HEK293 (cell line): Measurements from ENCODE around the gene RGL2.

Experiments
- CTCF ChIA-PET: fragments of 350-600 bp; formaldehyde crosslinking; extraction: SDS; loops from one replicate; lab custom pipeline; 2021; ENCODE audit warnings: antibody characterized with exemption; lab: Yijun Ruan, JAX
- POLR2A ChIA-PET: fragments of 300-600 bp; formaldehyde crosslinking; extraction: SDS; loops from one replicate; lab custom pipeline; 2020; ENCODE audit warnings: antibody characterized with exemption, inconsistent platforms; lab: Yijun Ruan, JAX
- H3K27ac ChIP-seq: fragments of 200-500 bp; sonication (Bioruptor generic); 2 replicates; pipeline ENCODE4 v1.5.1; 2014; ENCODE audit warnings: low read depth, low read length, control low read depth, inconsistent platforms; ENCODE audit errors: extremely low read depth
- H3K36me3 ChIP-seq, 2 experiments: fragments of 200-500 bp in 1 of 2; sonication (Bioruptor generic) in 1 of 2; 1 replicate in 1 of 2; 2 replicates in 1 of 2; pipeline ENCODE4 v1.5.1; 2014 to 2017; ENCODE audit warnings: inconsistent platforms in 2 of 2, low read length in 2 of 2; ENCODE audit not compliant: control insufficient read depth in 2 of 2, insufficient read depth in 1 of 2
- H3K4me1 ChIP-seq: fragments of 200-500 bp; sonication (Bioruptor generic); 2 replicates; pipeline ENCODE4 v1.5.1; 2014; ENCODE audit warnings: mild to moderate bottlenecking, low read length, inconsistent platforms; ENCODE audit not compliant: control insufficient read depth, insufficient read depth
- H3K4me3 ChIP-seq: 2 replicates; pipeline ENCODE4 v1.5.1; 2011; ENCODE audit warnings: low read depth, mild to moderate bottlenecking, control low read depth, low read length, moderate library complexity
- H3K9me3 ChIP-seq: fragments of 200-500 bp; sonication (Bioruptor generic); 2 replicates; pipeline ENCODE4 v1.5.1; 2014; ENCODE audit warnings: low read depth, low read length, inconsistent platforms; ENCODE audit not compliant: control insufficient read depth, insufficient read depth
- BCL11B ChIP-seq: fragments of 450-650 bp; formaldehyde crosslinking; IDR thresholded peaks from 2 replicates; pipeline ENCODE4 v1.5.1; 2016; ENCODE audit warnings: low read depth, missing biosample characterization, missing genetic modification characterization
- ELK4 ChIP-seq: IDR thresholded peaks from 2 replicates; pipeline ENCODE4 v1.6.1; 2011; ENCODE audit warnings: mild to moderate bottlenecking, low read depth, low read length, borderline replicate concordance
- HIC1 ChIP-seq: fragments of 450-650 bp; formaldehyde crosslinking; IDR thresholded peaks from 2 replicates; pipeline ENCODE4 v1.5.1; 2016; ENCODE audit warnings: missing biosample characterization, missing genetic modification characterization
- KLF1 ChIP-seq: fragments of 450-650 bp; formaldehyde crosslinking; IDR thresholded peaks from 2 replicates; pipeline ENCODE4 v1.5.1; 2016; ENCODE audit warnings: missing biosample characterization, missing genetic modification characterization
- PRDM10 ChIP-seq: fragments of 450-650 bp; formaldehyde crosslinking; IDR thresholded peaks from 2 replicates; pipeline ENCODE4 v1.5.1; 2016; ENCODE audit warnings: missing biosample characterization, missing genetic modification characterization
- RBAK ChIP-seq: fragments of 450-650 bp; formaldehyde crosslinking; IDR thresholded peaks from 2 replicates; pipeline ENCODE4 v1.5.1; 2016; ENCODE audit warnings: missing biosample characterization, missing genetic modification characterization
- SP3 ChIP-seq: fragments of 450-650 bp; formaldehyde crosslinking; IDR thresholded peaks from 2 replicates; pipeline ENCODE4 v1.5.1; 2016; ENCODE audit warnings: missing biosample characterization, missing genetic modification characterization
- SP7 ChIP-seq: fragments of 450-650 bp; formaldehyde crosslinking; IDR thresholded peaks from 2 replicates; pipeline ENCODE4 v1.5.1; 2016; ENCODE audit warnings: missing biosample characterization, missing genetic modification characterization
- ZFP37 ChIP-seq: fragments of 450-650 bp; formaldehyde crosslinking; IDR thresholded peaks from 2 replicates; pipeline ENCODE4 v1.5.1; 2016; ENCODE audit warnings: missing biosample characterization, missing genetic modification characterization
- ZNF114 ChIP-seq: fragments of 450-650 bp; formaldehyde crosslinking; IDR thresholded peaks from 2 replicates; pipeline ENCODE4 v1.5.0; 2017; ENCODE audit warnings: missing biosample characterization, missing genetic modification characterization
- ZNF184 ChIP-seq: fragments of 450-650 bp; IDR thresholded peaks from 2 replicates; pipeline ENCODE4 v1.5.1; 2018; ENCODE audit warnings: missing biosample characterization, mild to moderate bottlenecking, missing genetic modification characterization
- ZNF23 ChIP-seq: fragments of 450-650 bp; formaldehyde crosslinking; IDR thresholded peaks from 2 replicates; pipeline ENCODE4 v1.5.1; 2016; ENCODE audit warnings: missing biosample characterization, missing genetic modification characterization, borderline replicate concordance
- ZNF26 ChIP-seq: fragments of 450-650 bp; formaldehyde crosslinking; IDR thresholded peaks from 2 replicates; pipeline ENCODE4 v1.5.1; 2016; ENCODE audit warnings: missing biosample characterization, missing genetic modification characterization
- ZNF37A ChIP-seq: fragments of 450-650 bp; IDR thresholded peaks from 2 replicates; pipeline ENCODE4 v1.5.1; 2018; ENCODE audit warnings: missing biosample characterization, missing genetic modification characterization
- ZNF555 ChIP-seq: fragments of 450-650 bp; formaldehyde crosslinking; conservative IDR thresholded peaks from 2 replicates; pipeline ENCODE4 v1.5.1; 2017; ENCODE audit warnings: missing biosample characterization, mild to moderate bottlenecking, missing genetic modification characterization, inconsistent platforms
- ZNF654 ChIP-seq: fragments of 450-650 bp; formaldehyde crosslinking; IDR thresholded peaks from 2 replicates; pipeline ENCODE4 v1.5.1; 2016; ENCODE audit warnings: low read depth, missing biosample characterization, missing genetic modification characterization
- ZNF777 ChIP-seq: fragments of 450-650 bp; formaldehyde crosslinking; IDR thresholded peaks from 2 replicates; pipeline ENCODE4 v1.5.1; 2017; ENCODE audit warnings: missing biosample characterization, missing genetic modification characterization, borderline replicate concordance
- ZNF843 ChIP-seq: fragments of 450-650 bp; formaldehyde crosslinking; IDR thresholded peaks from 2 replicates; pipeline ENCODE4 v1.5.1; 2016; ENCODE audit warnings: missing biosample characterization, missing genetic modification characterization

RGL2 gene

GRCh38 chr6:33330736-33331135 is 32.0 kb upstream of the RGL2 start:
- no peak overlapping the region for H3K4me3 ChIP-seq
- H3K9me3 ChIP-seq = no peaks in the 10 kb centered on the region
- POLR2A ChIA-PET = interaction anchor here (0.6 kb wide), 1 partner anchor 29 kb away, joined by 6 read pairs; no protein-coding TSS in a partner anchor
- H3K4me1 ChIP-seq = no peaks in the 10 kb centered on the region
- TF ChIP-seq PRDM10 (tag by site-specific recombination) (peak; percentile 66), ZNF37A (tag by site-specific recombination) (no peak)
- no peaks in the 10 kb centered on the region for H3K36me3 ChIP-seq
- no peak overlapping the region for H3K27ac ChIP-seq
- CTCF ChIA-PET = interaction anchor here (1.5 to 1.6 kb wide), 2 partner anchors 12 to 14 kb away, joined by 5 to 7 read pairs; no protein-coding TSS in a partner anchor

- TF ChIP-seq ZNF184 (tag by site-specific recombination) (no peak), ZNF777 (tag by site-specific recombination) (no peak), ZNF114 (tag by site-specific recombination) (no peak), HIC1 (tag by site-specific recombination) (no peak), ZNF843 (tag by site-specific recombination) (no peak), ELK4 (no peak), RBAK (tag by site-specific recombination) (no peak), ZFP37 (tag by site-specific recombination) (no peak), ZNF23 (tag by site-specific recombination) (no peak), KLF1 (tag by site-specific recombination) (no peak), ZNF26 (tag by site-specific recombination) (no peak), SP7 (tag by site-specific recombination) (no peak), BCL11B (tag by site-specific recombination) (no peak), SP3 (no peak), ZNF555 (tag by site-specific recombination) (no peak), ZNF654 (no peak)
- H3K4me1 ChIP-seq = no peaks in the 10 kb centered on the region
- no peak overlapping the region for H3K27ac ChIP-seq
- H3K4me3 ChIP-seq = no peak overlapping the region
- ChIA-PET CTCF (interaction anchor here (1.7 kb wide), 1 partner anchor 16 kb away, joined by 9 read pairs; no protein-coding TSS in a partner anchor), POLR2A (interaction anchor here (0.9 kb wide), 1 partner anchor 11 kb away, joined by 5 read pairs; the partner anchor contains the start of gene ZBTB22)
- H3K9me3 ChIP-seq = no peaks in the 10 kb centered on the region
- no peaks in the 10 kb centered on the region for H3K36me3 ChIP-seq
Observed at GRCh38 chr6:33329058-33329457, 30.3 kb upstream of the RGL2 start.
